Measurements from ENCODE around the gene MRPS11.

Gene MRPS11

GRCh38 chr15:88454867-88455810 lies 12.4 kb upstream of the MRPS11 start:
- peak; percentile 97 for ATAC-seq
- TF ChIP-seq CREB5 (CRISPR knock-in tag; IDR thresholded peaks at IDR 0.05; ENCODE audit: low read depth) (no peak), GLIS3 (CRISPR knock-in tag; IDR thresholded peaks at IDR 0.05) (no peak), ZFP30 (CRISPR knock-in tag; IDR thresholded peaks at IDR 0.05) (no peak), TCF4 (CRISPR knock-in tag; IDR thresholded peaks at IDR 0.05; ENCODE audit: borderline replicate concordance) (peak; percentile 76; the same call in 1 of the 2 replicates), ESRRG (CRISPR knock-in tag; IDR thresholded peaks at IDR 0.05) (no peak)

- no peak for ATAC-seq
- TF ChIP-seq PPARA (CRISPR knock-in tag; IDR thresholded peaks at IDR 0.05; ENCODE audit: borderline replicate concordance) (no peak), ZFP3 (CRISPR knock-in tag; IDR thresholded peaks at IDR 0.05) (no peak)
These were observed 10.8 kb upstream of the MRPS11 start for GRCh38 chr15:88456733-88457132.

GRCh38 chr15:88463870-88464532 lies 3.5 kb upstream of the MRPS11 start:
- no peak for ATAC-seq
- no peak for TF ChIP-seq TOX (CRISPR knock-in tag; IDR thresholded peaks at IDR 0.05; ENCODE audit: borderline replicate concordance)
- TF ChIP-seq ISL1 (CRISPR knock-in tag; IDR thresholded peaks at IDR 0.05): no peak
- TF ChIP-seq CSDC2 (CRISPR knock-in tag; IDR thresholded peaks at IDR 0.05): no peak
- TF ChIP-seq ZNF8 (CRISPR knock-in tag; IDR thresholded peaks at IDR 0.05): no peak
- no peak for TF ChIP-seq OSR1 (CRISPR knock-in tag; IDR thresholded peaks at IDR 0.05)
- no peak for TF ChIP-seq CSRNP3 (CRISPR knock-in tag; IDR thresholded peaks at IDR 0.05)
- TF ChIP-seq ZFP3 (CRISPR knock-in tag; IDR thresholded peaks at IDR 0.05): no peak
- TF ChIP-seq PATZ1 (CRISPR knock-in tag; IDR thresholded peaks at IDR 0.05; ENCODE audit: borderline replicate concordance): no peak

GRCh38 chr15:88465633-88466224 lies 1.8 kb upstream of the MRPS11 start:
- no peak for ATAC-seq
- no peak for TF ChIP-seq ZFP3 (CRISPR knock-in tag; IDR thresholded peaks at IDR 0.05)
- TF ChIP-seq CSRNP3 (CRISPR knock-in tag; IDR thresholded peaks at IDR 0.05): no peak
- no peak for TF ChIP-seq ZFP30 (CRISPR knock-in tag; IDR thresholded peaks at IDR 0.05)
- TF ChIP-seq CREB5 (CRISPR knock-in tag; IDR thresholded peaks at IDR 0.05; ENCODE audit: low read depth): no peak
- TF ChIP-seq ZNF8 (CRISPR knock-in tag; IDR thresholded peaks at IDR 0.05): no peak
- no peak for TF ChIP-seq GLIS3 (CRISPR knock-in tag; IDR thresholded peaks at IDR 0.05)
- no peak for TF ChIP-seq OSR1 (CRISPR knock-in tag; IDR thresholded peaks at IDR 0.05)
- TF ChIP-seq ZNF70 (CRISPR knock-in tag; IDR thresholded peaks at IDR 0.05): no peak
- TF ChIP-seq ZNF565 (CRISPR knock-in tag; conservative IDR thresholded peaks at IDR 0.05; ENCODE audit: low read depth): no peak
- no peak for TF ChIP-seq ZC3H10 (CRISPR knock-in tag; IDR thresholded peaks at IDR 0.05)
- no peak for TF ChIP-seq TOX (CRISPR knock-in tag; IDR thresholded peaks at IDR 0.05; ENCODE audit: borderline replicate concordance)
- TF ChIP-seq ESRRG (CRISPR knock-in tag; IDR thresholded peaks at IDR 0.05): no peak
- no peak for TF ChIP-seq TCF4 (CRISPR knock-in tag; IDR thresholded peaks at IDR 0.05; ENCODE audit: borderline replicate concordance)
